Tibial nerve (tissue), 4 donors: ENCODE data around the gene CCNG1.

ENCODE experiments used
- EP300 ChIP-seq, 2 donors: sonication (generic); formaldehyde crosslinking; IDR thresholded peaks; one replicate each; pipeline ENCODE4 v1.6.1; 2017; ENCODE audit warnings: antibody characterized with exemption in 2 of 2, mild to moderate bottlenecking in 1 of 2
- TF ChIP-seq, protein P1 (sequence below), 5 experiments: fragments of 200-600 bp in 3 of 5; fragments of 450-650 bp in 2 of 5; sonication (generic) in 3 of 5; IDR thresholded peaks; one replicate each; pipeline ENCODE4 v1.5.1; 2016 to 2019; ENCODE audit warnings: antibody characterized with exemption in 5 of 5, mild to moderate bottlenecking in 3 of 5, moderate library complexity in 2 of 5

DNA sequence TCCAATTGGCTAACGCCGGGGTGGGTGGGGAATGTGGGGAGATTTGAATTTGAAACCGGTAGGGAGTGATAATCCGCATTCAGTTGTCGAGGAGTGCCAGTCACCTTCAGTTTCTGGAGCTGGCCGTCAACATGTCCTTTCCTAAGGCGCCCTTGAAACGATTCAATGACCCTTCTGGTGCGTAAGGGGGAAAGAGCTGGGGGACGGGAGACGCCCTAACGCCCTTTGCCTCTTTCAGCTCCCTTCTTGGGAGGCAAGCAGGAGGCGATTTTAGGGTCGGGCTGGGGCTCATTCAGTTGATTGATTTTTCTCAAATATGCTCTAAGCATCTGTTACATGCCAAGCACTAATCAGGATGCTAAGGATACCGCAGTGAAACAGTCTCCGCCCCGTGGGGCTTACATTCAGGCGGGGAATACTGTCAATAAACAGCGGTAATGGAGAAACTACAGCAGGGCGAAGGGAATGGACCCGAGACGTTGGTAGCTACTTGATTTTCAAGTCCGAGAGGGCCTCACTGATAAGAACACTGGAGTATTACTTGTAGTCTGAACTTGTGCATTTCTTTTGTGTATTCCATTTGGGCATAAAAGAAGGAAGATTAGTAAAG lies 23.3 kb downstream of the CCNG1 start, which contains the start of gene HMMR:
- TF ChIP-seq, protein P1, sequence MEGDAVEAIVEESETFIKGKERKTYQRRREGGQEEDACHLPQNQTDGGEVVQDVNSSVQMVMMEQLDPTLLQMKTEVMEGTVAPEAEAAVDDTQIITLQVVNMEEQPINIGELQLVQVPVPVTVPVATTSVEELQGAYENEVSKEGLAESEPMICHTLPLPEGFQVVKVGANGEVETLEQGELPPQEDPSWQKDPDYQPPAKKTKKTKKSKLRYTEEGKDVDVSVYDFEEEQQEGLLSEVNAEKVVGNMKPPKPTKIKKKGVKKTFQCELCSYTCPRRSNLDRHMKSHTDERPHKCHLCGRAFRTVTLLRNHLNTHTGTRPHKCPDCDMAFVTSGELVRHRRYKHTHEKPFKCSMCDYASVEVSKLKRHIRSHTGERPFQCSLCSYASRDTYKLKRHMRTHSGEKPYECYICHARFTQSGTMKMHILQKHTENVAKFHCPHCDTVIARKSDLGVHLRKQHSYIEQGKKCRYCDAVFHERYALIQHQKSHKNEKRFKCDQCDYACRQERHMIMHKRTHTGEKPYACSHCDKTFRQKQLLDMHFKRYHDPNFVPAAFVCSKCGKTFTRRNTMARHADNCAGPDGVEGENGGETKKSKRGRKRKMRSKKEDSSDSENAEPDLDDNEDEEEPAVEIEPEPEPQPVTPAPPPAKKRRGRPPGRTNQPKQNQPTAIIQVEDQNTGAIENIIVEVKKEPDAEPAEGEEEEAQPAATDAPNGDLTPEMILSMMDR (IDR thresholded peaks at IDR 0.05): no peak
- no peak for TF ChIP-seq EP300 (IDR thresholded peaks at IDR 0.05)
